Fibroblast of peridontal ligament (primary cell): Measurements from ENCODE around the gene BTNL2.

Experiments used
- DNase-seq: peaks from one replicate; pipeline ENCODE4 v3.0.0-alpha.2; 2010; ENCODE audit errors: extremely low read depth

Gene BTNL2

GRCh38 chr6:32415521-32416019 is 8.6 kb upstream of the BTNL2 start:
- DNase-seq = peak; percentile 69

- peak; percentile 69 for DNase-seq
Observed at GRCh38 chr6:32413427-32414047, 6.6 kb upstream of the BTNL2 start.

- no peak for DNase-seq
Observed at GRCh38 chr6:32411566-32412327, 4.8 kb upstream of the BTNL2 start.

GRCh38 chr6:32410906-32411305 is 3.9 kb upstream of the BTNL2 start:
- no peak for DNase-seq

- no peak for DNase-seq
Observed at GRCh38 chr6:32406197-32406596, 784 bp downstream of the BTNL2 start.

- no peak for DNase-seq
Observed at GRCh38 chr6:32405656-32406055, 1.3 kb downstream of the BTNL2 start.

- no peak for DNase-seq
Observed at GRCh38 chr6:32402812-32403211, 4.2 kb downstream of the BTNL2 start.

GRCh38 chr6:32401284-32401963 is 5.6 kb downstream of the BTNL2 start:
- no peak for DNase-seq

GRCh38 chr6:32397252-32397920 is 9.6 kb downstream of the BTNL2 start:
- DNase-seq = no peak

GRCh38 chr6:32396028-32396427 is 11.0 kb downstream of the BTNL2 start:
- no peak for DNase-seq

GRCh38 chr6:32393665-32394420 is 13.1 kb downstream of the BTNL2 start:
- no peak for DNase-seq

GRCh38 chr6:32391505-32391904 is 15.5 kb downstream of the BTNL2 start:
- DNase-seq = no peak

GRCh38 chr6:32387589-32388340 is 19.2 kb downstream of the BTNL2 start:
- DNase-seq = no peak

- no peak for DNase-seq
Observed at GRCh38 chr6:32386040-32386439, 20.9 kb downstream of the BTNL2 start.

- no peak for DNase-seq
Observed at GRCh38 chr6:32382757-32383420, 24.1 kb downstream of the BTNL2 start.

- DNase-seq = no peak
Observed at GRCh38 chr6:32379545-32379944, 27.4 kb downstream of the BTNL2 start.

- no peak for DNase-seq
Observed at GRCh38 chr6:32375739-32376529, 31.0 kb downstream of the BTNL2 start.

- DNase-seq = no peak
Observed at GRCh38 chr6:32371803-32372202, 35.2 kb downstream of the BTNL2 start, which contains the start of gene TSBP1. Gene TSBP1 (minus strand): TSS chr6:32371903. CDS start chr6:32371706, 197 bp downstream.

- DNase-seq = no peak
Observed at GRCh38 chr6:32371229-32371628, 35.8 kb downstream of the BTNL2 start.
